ENCODE results near the gene IPO13.

DNA sequence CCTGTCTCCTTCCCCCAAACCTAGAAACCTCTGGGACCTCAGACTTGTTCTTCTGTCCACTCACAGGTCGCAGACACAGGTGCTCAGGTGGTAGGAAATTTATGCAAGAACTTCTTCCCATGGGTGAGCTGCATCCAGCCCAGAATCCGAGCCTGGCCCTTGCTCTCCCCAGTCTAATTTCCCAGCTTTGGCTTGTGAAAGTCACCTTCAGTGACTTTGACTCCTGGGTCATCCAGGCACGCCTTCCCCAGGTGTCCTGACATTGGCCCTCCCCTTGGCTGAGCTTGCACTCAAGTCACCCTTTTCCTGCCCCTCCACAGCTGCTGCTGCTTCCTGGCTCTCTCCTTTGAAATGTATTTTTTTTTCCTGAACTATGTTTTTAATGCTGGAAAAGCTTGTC, 6.6 kb downstream of the IPO13 start:
- TF ChIP-seq EP300 (IDR thresholded peaks at IDR 0.05; ENCODE audit: borderline replicate concordance in 1 of 2, low read depth in 1 of 2, low read length in 1 of 2) (no peak), NFIC (IDR thresholded peaks at IDR 0.05; ENCODE audit: borderline replicate concordance) (no peak), POLR2AphosphoS5 (IDR thresholded peaks at IDR 0.05; ENCODE audit: low read depth, low read length) (no peak), TCF12 (IDR thresholded peaks at IDR 0.05) (no peak), RAD21 (IDR thresholded peaks at IDR 0.05; ENCODE audit: low read length) (no peak)
- TF ChIP-seq, protein P1, sequence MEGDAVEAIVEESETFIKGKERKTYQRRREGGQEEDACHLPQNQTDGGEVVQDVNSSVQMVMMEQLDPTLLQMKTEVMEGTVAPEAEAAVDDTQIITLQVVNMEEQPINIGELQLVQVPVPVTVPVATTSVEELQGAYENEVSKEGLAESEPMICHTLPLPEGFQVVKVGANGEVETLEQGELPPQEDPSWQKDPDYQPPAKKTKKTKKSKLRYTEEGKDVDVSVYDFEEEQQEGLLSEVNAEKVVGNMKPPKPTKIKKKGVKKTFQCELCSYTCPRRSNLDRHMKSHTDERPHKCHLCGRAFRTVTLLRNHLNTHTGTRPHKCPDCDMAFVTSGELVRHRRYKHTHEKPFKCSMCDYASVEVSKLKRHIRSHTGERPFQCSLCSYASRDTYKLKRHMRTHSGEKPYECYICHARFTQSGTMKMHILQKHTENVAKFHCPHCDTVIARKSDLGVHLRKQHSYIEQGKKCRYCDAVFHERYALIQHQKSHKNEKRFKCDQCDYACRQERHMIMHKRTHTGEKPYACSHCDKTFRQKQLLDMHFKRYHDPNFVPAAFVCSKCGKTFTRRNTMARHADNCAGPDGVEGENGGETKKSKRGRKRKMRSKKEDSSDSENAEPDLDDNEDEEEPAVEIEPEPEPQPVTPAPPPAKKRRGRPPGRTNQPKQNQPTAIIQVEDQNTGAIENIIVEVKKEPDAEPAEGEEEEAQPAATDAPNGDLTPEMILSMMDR (IDR thresholded peaks at IDR 0.05), result no peak

Measured in SK-N-SH (cell line).